ENCODE results near the gene SETD1A. TPM values are rescaled to one million over a fixed set of nuclear protein-coding genes. Genes with fewer than 3 reads are reported as not detected.

SETD1A gene
- total RNA-seq, 1 experiment from 2014 or later, result 33.2 TPM

DNA sequence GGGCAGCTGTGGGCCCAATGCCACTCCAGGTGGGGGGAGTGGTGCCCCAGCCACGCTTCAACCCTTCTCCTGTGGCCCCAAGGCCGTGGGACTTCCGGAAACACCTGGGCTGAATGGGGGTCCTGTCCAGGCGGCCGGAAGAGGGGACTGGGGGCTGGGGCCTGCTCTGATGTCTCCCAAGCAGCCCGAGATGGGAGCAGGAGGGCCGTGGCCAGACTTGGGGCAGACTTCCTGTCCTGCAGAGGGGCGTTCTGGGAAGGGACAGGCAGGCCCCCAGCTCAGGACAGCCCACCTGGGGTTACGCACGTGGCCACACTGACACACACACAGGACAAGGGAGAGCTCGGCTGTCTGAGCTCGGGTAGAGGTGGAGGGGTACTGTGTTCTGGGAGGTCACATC lies 32.6 kb downstream of the SETD1A start:
- no TSS peak for BruUV-seq (replicated peaks)
- H3K4me1 ChIP-seq (replicated peaks; ENCODE audit: insufficient read depth), result no peaks in the 10 kb centered on the region; the same call in 1 of the 2 replicates
- intact Hi-C loops (cut with micrococcal nuclease; ENCODE audit: unreplicated experiment), result no loop called here
- TF ChIP-seq, protein P1, sequence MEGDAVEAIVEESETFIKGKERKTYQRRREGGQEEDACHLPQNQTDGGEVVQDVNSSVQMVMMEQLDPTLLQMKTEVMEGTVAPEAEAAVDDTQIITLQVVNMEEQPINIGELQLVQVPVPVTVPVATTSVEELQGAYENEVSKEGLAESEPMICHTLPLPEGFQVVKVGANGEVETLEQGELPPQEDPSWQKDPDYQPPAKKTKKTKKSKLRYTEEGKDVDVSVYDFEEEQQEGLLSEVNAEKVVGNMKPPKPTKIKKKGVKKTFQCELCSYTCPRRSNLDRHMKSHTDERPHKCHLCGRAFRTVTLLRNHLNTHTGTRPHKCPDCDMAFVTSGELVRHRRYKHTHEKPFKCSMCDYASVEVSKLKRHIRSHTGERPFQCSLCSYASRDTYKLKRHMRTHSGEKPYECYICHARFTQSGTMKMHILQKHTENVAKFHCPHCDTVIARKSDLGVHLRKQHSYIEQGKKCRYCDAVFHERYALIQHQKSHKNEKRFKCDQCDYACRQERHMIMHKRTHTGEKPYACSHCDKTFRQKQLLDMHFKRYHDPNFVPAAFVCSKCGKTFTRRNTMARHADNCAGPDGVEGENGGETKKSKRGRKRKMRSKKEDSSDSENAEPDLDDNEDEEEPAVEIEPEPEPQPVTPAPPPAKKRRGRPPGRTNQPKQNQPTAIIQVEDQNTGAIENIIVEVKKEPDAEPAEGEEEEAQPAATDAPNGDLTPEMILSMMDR (conservative IDR thresholded peaks at IDR 0.05), result no peak
- no peak for TF ChIP-seq EZH2 (IDR thresholded peaks at IDR 0.05; ENCODE audit: low read depth)
- H3K4me3 ChIP-seq, result no peak overlapping the region
- no peaks in the 10 kb centered on the region for H3K79me2 ChIP-seq (ENCODE audit: low read depth)
- H3K27ac ChIP-seq, result no peak overlapping the region
- no peaks in the 10 kb centered on the region for H3K9me3 ChIP-seq (ENCODE audit: insufficient read depth, low read depth)
- H3K4me2 ChIP-seq, result no peak overlapping the region
- peaks cover 1% of the 10 kb centered on the region; the same call in 1 of the 2 replicates for H3F3A ChIP-seq (ENCODE audit: insufficient read depth, low read depth)
- no peaks in the 10 kb centered on the region for H3K36me3 ChIP-seq (ENCODE audit: low read depth)
- no peaks in the 10 kb centered on the region for H3K9me2 ChIP-seq (ENCODE audit: insufficient read depth)
- ChIA-PET POLR2A (ENCODE audit: unreplicated experiment) (no interaction called here), CTCF (no interaction called here)
- no peaks in the 10 kb centered on the region for H3K27me3 ChIP-seq (ENCODE audit: insufficient read depth, low read depth)
- H2AFZ ChIP-seq, result no peak overlapping the region
- DNase-seq, result peak in 1 of 2 experiments; percentile 33
- no peaks in the 10 kb centered on the region for H4K20me1 ChIP-seq (ENCODE audit: insufficient read depth)

DNA sequence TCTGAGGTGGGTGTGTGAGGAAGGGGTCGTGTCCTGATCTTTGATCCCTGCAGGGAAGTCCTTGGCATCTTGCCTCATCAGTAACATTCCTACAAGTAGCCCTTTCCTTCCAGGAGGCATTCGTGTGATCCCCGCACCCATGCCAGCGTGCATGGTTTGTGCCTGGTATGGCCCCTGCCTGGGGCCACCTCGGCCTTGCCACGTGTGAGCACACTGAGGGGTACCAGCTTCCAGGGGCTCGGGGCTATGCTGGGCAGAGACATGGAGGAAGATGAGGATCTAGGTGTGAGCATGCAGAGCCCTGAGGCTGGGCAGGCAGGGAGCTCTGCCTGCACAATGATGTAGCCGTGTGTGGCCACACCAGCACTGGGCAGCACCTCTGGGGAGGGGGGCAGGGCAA lies 33.5 kb downstream of the SETD1A start:
- TF ChIP-seq, protein P1 (conservative IDR thresholded peaks at IDR 0.05), result no peak
- TF ChIP-seq EZH2 (IDR thresholded peaks at IDR 0.05; ENCODE audit: low read depth), result no peak
- no peak overlapping the region for H3K4me3 ChIP-seq
- ChIA-PET CTCF (no interaction called here), POLR2A (ENCODE audit: unreplicated experiment) (interaction anchor here (0.5 kb wide), 1 partner anchor 126 kb away, joined by 4 read pairs; the partner anchor contains the start of gene KAT8)
- intact Hi-C loops (cut with micrococcal nuclease; ENCODE audit: unreplicated experiment), result no loop called here
- H3K27me3 ChIP-seq (ENCODE audit: insufficient read depth, low read depth), result no peaks in the 10 kb centered on the region
- no peak overlapping the region for H3K4me2 ChIP-seq
- no TSS peak for BruUV-seq (replicated peaks)
- peak in 1 of 2 experiments; percentile 33 for DNase-seq
- H3K27ac ChIP-seq, result no peak overlapping the region
- no peak overlapping the region for H2AFZ ChIP-seq
- H3K9me3 ChIP-seq (ENCODE audit: insufficient read depth, low read depth), result no peaks in the 10 kb centered on the region
- H4K20me1 ChIP-seq (ENCODE audit: insufficient read depth), result no peaks in the 10 kb centered on the region
- H3K4me1 ChIP-seq (replicated peaks; ENCODE audit: insufficient read depth), result no peaks in the 10 kb centered on the region
- H3K9me2 ChIP-seq (ENCODE audit: insufficient read depth), result no peaks in the 10 kb centered on the region
- peaks cover 10% of the 10 kb centered on the region; the same call in 1 of the 2 replicates for H3F3A ChIP-seq (ENCODE audit: insufficient read depth, low read depth)
- no peaks in the 10 kb centered on the region for H3K36me3 ChIP-seq (ENCODE audit: low read depth)
- H3K79me2 ChIP-seq (ENCODE audit: low read depth), result no peaks in the 10 kb centered on the region

DNA sequence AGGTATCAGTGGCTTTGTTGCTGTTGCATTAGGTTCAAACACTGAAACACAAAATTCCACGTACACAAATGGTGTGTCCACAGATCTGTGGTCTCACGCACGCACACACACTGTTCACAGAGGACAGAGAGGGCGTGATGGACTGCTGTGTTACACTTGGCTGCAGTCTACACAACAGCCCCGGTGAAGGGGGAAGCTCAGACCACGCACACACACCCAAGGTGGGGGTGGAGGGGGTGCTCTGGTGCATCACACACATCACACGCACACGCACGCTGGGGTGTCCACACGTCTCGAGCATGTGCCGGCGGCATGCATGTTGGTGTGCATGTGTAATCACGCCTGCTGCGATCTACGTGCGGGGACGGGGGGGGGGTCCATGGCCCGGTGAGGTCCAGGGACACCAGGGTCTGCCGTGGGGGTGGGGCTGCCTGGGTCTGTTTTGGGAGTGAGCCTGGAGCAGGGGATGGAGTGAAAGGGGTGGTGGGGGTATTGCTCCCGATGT lies 34.8 kb downstream of the SETD1A start:
- TF ChIP-seq, protein P1 (conservative IDR thresholded peaks at IDR 0.05), result no peak
- no peak for TF ChIP-seq EZH2 (IDR thresholded peaks at IDR 0.05; ENCODE audit: low read depth)
- no peak overlapping the region for H3K4me3 ChIP-seq
- no TSS peak for BruUV-seq (replicated peaks)
- H3K4me1 ChIP-seq (replicated peaks; ENCODE audit: insufficient read depth), result peaks cover under 1% of the 10 kb centered on the region; the same call in 1 of the 2 replicates
- no peaks in the 10 kb centered on the region for H3K9me2 ChIP-seq (ENCODE audit: insufficient read depth)
- peak in 1 of 2 experiments; percentile 30 for DNase-seq
- H3K27me3 ChIP-seq (ENCODE audit: insufficient read depth, low read depth), result no peaks in the 10 kb centered on the region
- no peak overlapping the region for H3K4me2 ChIP-seq
- peaks cover 15% of the 10 kb centered on the region; the same call in 1 of the 2 replicates for H3F3A ChIP-seq (ENCODE audit: insufficient read depth, low read depth)
- no peak overlapping the region for H3K27ac ChIP-seq
- CTCF ChIA-PET, result no interaction called here
- intact Hi-C loops (cut with micrococcal nuclease; ENCODE audit: unreplicated experiment), result no loop called here
- H3K9me3 ChIP-seq (ENCODE audit: insufficient read depth, low read depth), result no peaks in the 10 kb centered on the region
- POLR2A ChIA-PET (ENCODE audit: unreplicated experiment), result no interaction called here
- H4K20me1 ChIP-seq (ENCODE audit: insufficient read depth), result no peaks in the 10 kb centered on the region
- no peaks in the 10 kb centered on the region for H3K36me3 ChIP-seq (ENCODE audit: low read depth)
- no peak overlapping the region for H2AFZ ChIP-seq
- no peaks in the 10 kb centered on the region for H3K79me2 ChIP-seq (ENCODE audit: low read depth)

Data from PC-9 (cell line).